Aorta (tissue), 5 donors: Measurements from ENCODE around the gene AFAP1. TPM values are rescaled to one million over a fixed set of nuclear protein-coding genes. Genes with fewer than 3 reads are reported as not detected.
A peak's percentile ranks its signal among the peaks of the same experiment; 100 is the strongest.

Experiments used
- ATAC-seq: fragments of 200-7000 bp; cut with Tn5 transposase; one replicate; pipeline ENCODE4 v1.9.1; 2022; ENCODE audit warnings: moderate library complexity; ENCODE audit not compliant: low FRiP score
- DNase-seq, 2 donors: peaks; one replicate each; pipeline ENCODE4 v3.0.0-alpha.2; 2020
- H3K27ac ChIP-seq, 2 donors: one replicate each; pipeline ENCODE4 v1.5.1; 2013; ENCODE audit warnings: low read length in 2 of 2, mild to moderate bottlenecking in 2 of 2, moderate library complexity in 2 of 2, control low read depth in 1 of 2, inconsistent platforms in 1 of 2, low read depth in 1 of 2
- H3K27me3 ChIP-seq, 2 donors: one replicate each; pipeline ENCODE4 v1.6.1; 2013; ENCODE audit warnings: control low read depth in 1 of 2, low read length in 1 of 2, mild to moderate bottlenecking in 1 of 2, moderate library complexity in 1 of 2; ENCODE audit not compliant: insufficient read depth in 2 of 2, control insufficient read depth in 1 of 2
- H3K36me3 ChIP-seq, 2 donors: one replicate each; pipeline ENCODE4 v1.6.1; 2013; ENCODE audit warnings: control low read depth in 1 of 2, low read length in 1 of 2, mild to moderate bottlenecking in 1 of 2; ENCODE audit not compliant: insufficient read depth in 2 of 2, control insufficient read depth in 1 of 2
- H3K4me1 ChIP-seq, 2 donors: one replicate each; pipeline ENCODE4 v1.6.1; 2013; ENCODE audit warnings: low read length in 2 of 2, control low read depth in 1 of 2, mild to moderate bottlenecking in 1 of 2, moderate library complexity in 1 of 2; ENCODE audit not compliant: insufficient read depth in 2 of 2, control insufficient read depth in 1 of 2
- H3K4me3 ChIP-seq, 2 donors: one replicate each; pipeline ENCODE4 v1.5.1; 2013; ENCODE audit warnings: low read length in 2 of 2, control low read depth in 1 of 2, mild to moderate bottlenecking in 1 of 2
- H3K9me3 ChIP-seq: one replicate; pipeline ENCODE4 v1.6.1; 2013; ENCODE audit warnings: mild to moderate bottlenecking, low read length; ENCODE audit not compliant: control insufficient read depth
- WGBS, 2 donors: extraction: QIAGEN DNeasy Blood & Tissue Kit; methylation state at CpG; one replicate each; pipeline ENCODE4 v1.1.7; 2013; 5-methylcytosine and 5-hydroxymethylcytosine counted together
- intact Hi-C, 2 donors: fragments of 100-400 bp; cut with DNase I; formaldehyde crosslinking; loops; one replicate each; pipeline versions ENCODE4 v1.14.2 to v1.15.0; 2022
- polyA plus RNA-seq, 2 donors: library from polyadenylated mRNA; stranded (reverse); fragments of 200-250 nt; gene quantifications; one replicate each; pipeline ENCODE4 v1.2.3, GENCODE V29; 2013
- total RNA-seq, 2 donors: library from RNA; stranded (reverse); fragmentation: NEBNext Ultra II Directional; extraction: Animal tissue kit (Norgen Biotek cat#: 25700); gene quantifications; one replicate each; pipeline ENCODE4 v1.2.1, GENCODE V29; 2021
- donor health status: healthy with polysubstance abuse.
- donor health status: Bipolar disorder and iron deficiency.
- donor health status: DM: no; HTN: no; CAD: no.
- donor health status: DM: no; HTN: no; CAD: no.
- donor health status: DM: yes; HTN: yes; CAD: no.

Gene AFAP1
- total and polyA plus RNA-seq, 4 donors: 4.6 to 60.5 (median 26.9) TPM

DNA sequence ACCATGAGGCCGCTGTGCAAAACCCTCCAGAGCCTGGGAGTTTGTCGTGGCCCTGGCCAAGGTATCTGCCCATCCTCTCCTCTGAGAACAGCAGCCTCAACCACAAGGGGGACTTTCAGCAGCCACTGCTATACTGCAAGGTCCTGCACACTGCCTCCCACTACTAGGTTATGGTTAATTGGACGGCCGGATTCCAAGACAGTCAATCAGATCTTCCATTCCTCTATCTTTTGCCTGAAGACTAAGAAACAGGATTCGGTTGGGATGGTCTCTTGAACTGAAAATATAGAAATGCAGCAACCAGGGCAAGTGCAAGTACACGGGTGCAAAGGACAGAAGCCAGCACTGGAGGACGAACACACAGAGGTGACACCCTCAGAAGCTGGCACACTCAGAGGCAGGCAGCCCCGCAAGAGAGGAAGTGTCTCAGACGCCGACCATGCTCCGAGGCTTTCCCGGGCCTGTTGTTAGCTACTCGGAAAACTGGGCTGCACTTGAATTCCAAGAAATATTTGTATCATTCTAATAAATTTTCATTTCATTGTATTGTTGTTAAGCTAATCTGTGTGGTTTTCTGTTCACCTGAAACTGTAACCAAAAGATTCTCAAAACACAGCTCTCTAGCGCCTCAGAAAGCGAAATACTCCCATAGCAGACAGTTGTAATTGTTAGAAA is 63.3 kb downstream of the AFAP1 start:
- Histone ChIP-seq H3K27me3 (no peaks in the 10 kb centered on the region), H3K4me1 (peaks cover 3 to 9% of the 10 kb centered on the region in 2 donors), H3K9me3 (no peaks in the 10 kb centered on the region), H3K4me3 (no peak overlapping the region), H3K27ac (peak overlapping the region in 1 of 2 donors; percentile 50), H3K36me3 (no peaks in the 10 kb centered on the region)
- DNase-seq (peak in 1 of 2 donors; percentile 63), ATAC-seq (peak; percentile 30)
- intact Hi-C loops: no loop called here
- WGBS, 2 donors: 14 to 19% methylated on average over 15 of the region's 15 CpGs

GRCh38 chr4:7874838-7875237 is 64.8 kb downstream of the AFAP1 start:
- WGBS, 2 donors: 88 to 90% methylated on average over 3 of the region's 3 CpGs
- intact Hi-C loops: no loop called here
- no peak for DNase-seq
- H3K9me3 ChIP-seq: no peaks in the 10 kb centered on the region
- no peak overlapping the region for H3K27ac ChIP-seq
- no peak overlapping the region for H3K4me3 ChIP-seq
- peaks cover 3 to 9% of the 10 kb centered on the region in 2 donors for H3K4me1 ChIP-seq
- H3K27me3 ChIP-seq: no peaks in the 10 kb centered on the region
- H3K36me3 ChIP-seq: no peaks in the 10 kb centered on the region
- no peak for ATAC-seq

DNA sequence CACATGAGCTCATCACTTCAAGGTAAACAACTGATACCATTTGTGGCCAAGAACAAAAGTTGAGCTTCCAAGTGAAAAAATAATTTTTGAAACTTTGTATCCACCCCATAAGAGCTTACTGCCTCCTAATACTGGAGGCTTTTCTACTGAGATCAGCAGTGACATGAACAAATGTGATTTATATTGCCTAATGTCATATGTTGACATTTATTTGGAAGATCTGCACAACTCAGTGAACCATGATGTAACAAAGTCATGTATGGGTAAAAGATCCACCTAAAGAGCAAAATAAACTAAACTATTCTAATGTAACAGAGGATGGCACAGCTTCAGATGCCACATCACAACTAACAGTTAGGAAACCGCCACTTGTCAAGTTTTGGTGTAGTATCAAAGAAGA is 65.8 kb downstream of the AFAP1 start:
- H3K27ac ChIP-seq: peak overlapping the region in 1 of 2 donors; percentile 1
- ATAC-seq (no peak), DNase-seq (no peak)
- 95 to 100% methylated on average over 1 of the region's 1 CpG for WGBS, 2 donors
- no peak overlapping the region for H3K4me3 ChIP-seq
- no peaks in the 10 kb centered on the region for H3K9me3 ChIP-seq
- no peaks in the 10 kb centered on the region for H3K27me3 ChIP-seq
- intact Hi-C loops: no loop called here
- no peaks in the 10 kb centered on the region for H3K36me3 ChIP-seq
- H3K4me1 ChIP-seq: peaks cover 3 to 9% of the 10 kb centered on the region in 2 donors

DNA sequence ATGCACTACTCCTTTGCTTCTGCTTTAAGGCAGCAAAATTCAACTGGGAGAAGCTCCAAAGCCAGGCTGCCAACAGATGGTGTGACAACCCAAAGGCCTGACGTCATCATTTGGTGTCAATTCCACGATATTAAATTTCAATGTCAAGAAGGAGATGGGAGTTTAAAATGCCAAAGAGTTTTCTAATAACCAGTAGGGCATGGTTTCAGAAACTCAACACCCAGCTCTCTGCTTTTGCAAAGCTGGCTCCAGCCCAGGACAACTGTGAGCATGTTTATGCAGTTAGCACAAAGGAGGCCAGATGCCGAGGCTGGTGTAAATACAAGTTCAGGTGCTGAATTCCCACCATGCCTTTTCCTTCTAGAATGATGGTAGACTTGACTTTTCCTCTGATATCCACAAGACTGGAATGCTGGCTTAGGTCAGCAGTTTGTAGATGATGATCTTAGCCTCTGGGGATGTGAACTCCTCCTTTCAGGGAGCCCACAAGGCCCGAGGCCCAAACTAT is 67.3 kb downstream of the AFAP1 start:
- H3K4me1 ChIP-seq: peaks cover 3 to 6% of the 10 kb centered on the region in 2 donors
- 3 to 8% methylated on average over 4 of the region's 4 CpGs for WGBS, 2 donors
- no peak overlapping the region for H3K4me3 ChIP-seq
- DNase-seq (no peak), ATAC-seq (peak; percentile 30)
- H3K36me3 ChIP-seq: no peaks in the 10 kb centered on the region
- no peaks in the 10 kb centered on the region for H3K27me3 ChIP-seq
- H3K9me3 ChIP-seq: no peaks in the 10 kb centered on the region
- H3K27ac ChIP-seq: peak overlapping the region in 1 of 2 donors; percentile 25
- intact Hi-C loops: no loop called here

DNA sequence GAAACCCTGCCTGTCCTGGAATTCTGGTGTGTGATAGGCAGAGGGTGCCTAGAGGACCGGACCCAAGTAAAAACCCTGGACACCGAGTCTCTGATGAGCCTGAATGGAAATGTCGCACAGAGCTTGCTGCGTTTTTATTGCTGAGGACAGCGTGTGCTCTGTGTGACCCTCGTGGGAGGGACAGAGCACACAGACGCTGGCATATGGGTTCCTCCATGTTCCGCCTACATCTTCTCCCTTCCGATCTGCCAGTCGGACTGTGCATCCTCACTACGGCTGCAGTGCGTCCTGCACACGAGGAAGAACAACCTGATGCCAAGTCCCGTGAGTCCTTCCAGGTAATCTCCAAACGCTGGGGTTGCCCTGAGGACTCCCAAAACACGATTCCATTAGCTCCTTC is 68.3 kb downstream of the AFAP1 start:
- ATAC-seq (no peak), DNase-seq (no peak)
- H3K9me3 ChIP-seq: no peaks in the 10 kb centered on the region
- no peaks in the 10 kb centered on the region for H3K27me3 ChIP-seq
- 64 to 76% methylated on average over 16 of the region's 16 CpGs for WGBS, 2 donors
- H3K36me3 ChIP-seq: no peaks in the 10 kb centered on the region
- intact Hi-C loops: no loop called here
- H3K27ac ChIP-seq: no peak overlapping the region
- H3K4me3 ChIP-seq: no peak overlapping the region
- peaks cover 0 to 3% of the 10 kb centered on the region in 2 donors for H3K4me1 ChIP-seq

DNA sequence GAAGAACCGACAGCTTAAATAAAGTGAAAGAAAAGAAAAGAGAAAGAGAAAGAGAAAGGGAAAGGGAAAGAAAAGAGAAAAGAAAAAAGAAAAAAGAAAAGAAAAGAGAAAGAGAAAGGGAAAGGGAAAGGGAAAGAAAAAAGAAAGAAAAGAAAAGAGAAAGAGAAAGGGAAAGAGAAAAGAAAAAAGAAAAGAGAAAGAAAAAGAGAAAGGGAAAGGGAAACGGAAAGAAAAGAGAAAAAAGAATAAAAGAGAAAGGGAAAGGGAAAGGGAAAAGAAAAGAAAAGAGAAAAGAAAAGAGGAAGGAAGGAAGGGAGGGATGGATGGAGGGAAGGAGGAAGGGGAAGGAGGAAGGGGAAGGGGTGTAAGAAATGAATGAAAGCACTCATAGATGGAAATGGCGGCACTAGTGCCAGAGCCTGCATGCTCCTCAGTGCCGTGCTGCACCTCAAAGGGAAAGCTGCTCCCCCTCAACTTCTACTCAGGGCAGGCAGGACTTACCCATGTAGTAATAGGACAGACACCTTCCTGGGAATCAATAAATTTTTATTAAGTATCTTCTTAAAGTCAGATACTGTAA is 70.7 kb downstream of the AFAP1 start:
- 93 to 94% methylated on average over 4 of the region's 4 CpGs for WGBS, 2 donors
- intact Hi-C loops: no loop called here
- ATAC-seq: no peak

GRCh38 chr4:7868436-7868775 is 71.3 kb downstream of the AFAP1 start:
- ATAC-seq: no peak
- H3K27ac ChIP-seq: no peak overlapping the region
- H3K4me3 ChIP-seq: no peak overlapping the region
- H3K36me3 ChIP-seq: no peaks in the 10 kb centered on the region
- intact Hi-C loops: no loop called here
- H3K27me3 ChIP-seq: no peaks in the 10 kb centered on the region
- whole genome bisulfite sequencing, 2 donors: 92 to 96% methylated on average over 6 of the region's 6 CpGs
- peak in 1 of 2 donors; percentile 47 for DNase-seq
- peaks cover 0 to 3% of the 10 kb centered on the region in 2 donors for H3K4me1 ChIP-seq
- H3K9me3 ChIP-seq: no peaks in the 10 kb centered on the region

More for the DNA sequence above, 70.7 kb downstream of the AFAP1 start:
- Histone ChIP-seq H3K36me3 (no peaks in the 10 kb centered on the region), H3K27ac (no peak overlapping the region), H3K4me1 (peaks cover 0 to 3% of the 10 kb centered on the region in 2 donors), H3K9me3 (no peaks in the 10 kb centered on the region), H3K4me3 (no peak overlapping the region), H3K27me3 (no peaks in the 10 kb centered on the region)
- DNase-seq: no peak

DNA sequence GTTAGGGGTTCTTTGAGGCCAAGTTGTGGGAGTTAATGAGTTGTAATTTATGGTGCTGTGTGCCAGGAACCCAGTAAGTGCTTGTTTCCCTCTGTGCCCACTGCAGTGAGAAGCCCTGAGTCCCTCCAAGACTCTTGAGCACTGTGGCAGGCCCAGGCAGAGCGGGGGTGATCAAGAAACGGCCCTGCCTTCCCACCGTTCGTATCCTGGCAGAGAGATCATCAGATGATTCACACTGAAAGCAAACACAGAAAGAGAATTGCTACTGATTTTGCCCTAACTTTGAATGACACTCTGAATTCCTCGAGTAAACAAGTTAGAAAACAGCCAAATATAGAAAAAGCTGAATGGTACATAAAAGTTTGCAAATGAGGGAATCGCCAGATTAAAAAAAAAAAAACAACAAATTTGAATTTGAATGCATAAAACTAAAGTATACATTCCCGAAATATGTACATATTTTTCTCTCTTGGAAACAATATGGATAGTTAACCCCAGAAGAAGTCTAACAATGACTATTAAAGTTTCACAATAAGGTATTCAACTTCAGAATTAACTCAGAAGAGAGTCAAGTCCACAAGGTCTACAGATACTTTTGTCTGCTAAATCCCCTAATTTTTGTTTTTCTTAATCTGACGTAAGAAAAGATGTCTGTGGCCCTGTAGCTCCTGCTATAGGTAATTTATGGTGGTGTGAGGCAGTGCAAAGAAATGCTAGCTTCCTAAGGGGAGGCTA is 71.8 kb downstream of the AFAP1 start:
- no peaks in the 10 kb centered on the region for H3K27me3 ChIP-seq
- intact Hi-C loops: no loop called here
- DNase-seq: no peak
- no peak overlapping the region for H3K4me3 ChIP-seq
- no peak overlapping the region for H3K27ac ChIP-seq
- ATAC-seq: no peak
- H3K4me1 ChIP-seq: peaks cover 0 to 3% of the 10 kb centered on the region in 2 donors
- H3K36me3 ChIP-seq: no peaks in the 10 kb centered on the region
- WGBS, 2 donors: 71 to 72% methylated on average over 8 of the region's 8 CpGs
- H3K9me3 ChIP-seq: no peaks in the 10 kb centered on the region
